PFSK-1 (cell line): ENCODE data around the gene DCTN2.

ENCODE experiments used
- POLR2AphosphoS5 ChIP-seq: IDR thresholded peaks from 2 replicates; pipeline ENCODE4 v1.6.1; 2012; ENCODE audit warnings: low read depth, mild to moderate bottlenecking, control low read depth, low read length, moderate library complexity
- REST ChIP-seq, 2 experiments: IDR thresholded peaks; 2 replicates each; pipeline versions ENCODE4 v1.6.1 to v1.8.0; 2011 to 2012; ENCODE audit warnings: low read depth in 2 of 2, low read length in 2 of 2, control low read depth in 1 of 2, inconsistent platforms in 1 of 2, mild to moderate bottlenecking in 1 of 2, moderate library complexity in 1 of 2; ENCODE audit not compliant: insufficient read depth in 1 of 2
- TAF1 ChIP-seq: IDR thresholded peaks from 2 replicates; pipeline ENCODE4 v1.6.1; 2012; ENCODE audit warnings: low read length, control low read depth, borderline replicate concordance; ENCODE audit not compliant: insufficient read depth

DNA sequence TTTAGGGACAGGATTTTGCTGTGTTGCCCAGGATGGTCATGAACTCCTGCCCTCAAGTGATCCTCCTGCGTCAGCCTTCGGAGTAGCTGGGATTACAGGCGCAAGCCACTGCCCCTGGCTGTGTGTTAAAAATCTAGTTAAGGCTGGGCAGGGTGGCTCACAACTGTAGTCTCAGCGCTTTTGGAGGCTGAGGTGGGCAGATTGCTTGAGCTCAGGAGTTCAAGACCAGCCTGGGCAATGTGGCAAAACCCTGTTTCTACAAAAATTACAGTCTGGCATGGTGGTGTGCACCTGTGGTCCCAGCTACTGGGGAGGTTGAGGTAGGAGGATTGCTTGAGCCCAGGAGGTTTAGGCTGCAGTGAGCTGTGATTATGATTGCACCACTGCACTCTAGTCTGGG, 35.8 kb downstream of the DCTN2 start:
- TF ChIP-seq REST (IDR thresholded peaks at IDR 0.05; ENCODE audit: insufficient read depth in 1 of 2, low read depth in 2 of 2, low read length in 2 of 2), result no peak
- no peak for TF ChIP-seq POLR2AphosphoS5
- TF ChIP-seq TAF1, result no peak
